ENCODE data around the gene PROC.

Gene PROC

DNA sequence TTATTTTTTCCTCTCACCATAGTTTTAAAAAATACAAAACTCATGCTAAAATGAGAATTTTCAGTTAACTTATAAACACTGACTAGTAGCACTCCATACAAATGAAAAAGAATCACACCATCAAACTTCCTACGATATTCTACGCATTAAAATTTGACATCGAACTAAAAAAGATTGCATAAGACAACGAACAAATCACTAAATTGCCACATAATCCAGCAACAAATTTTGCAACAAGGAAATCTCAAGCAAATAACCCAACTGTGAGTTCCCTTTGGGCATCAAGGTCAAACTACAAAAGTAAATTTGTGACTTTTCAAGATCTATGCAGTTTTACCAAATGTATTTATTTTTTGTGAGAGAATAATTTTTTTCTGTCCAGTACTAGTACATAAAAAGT lies 32.0 kb upstream of the PROC start:
- peak overlapping the region; percentile 88 for H3K4me3 Mint-ChIP-seq
- no peak for DNase-seq
- TF ChIP-seq, protein P1, sequence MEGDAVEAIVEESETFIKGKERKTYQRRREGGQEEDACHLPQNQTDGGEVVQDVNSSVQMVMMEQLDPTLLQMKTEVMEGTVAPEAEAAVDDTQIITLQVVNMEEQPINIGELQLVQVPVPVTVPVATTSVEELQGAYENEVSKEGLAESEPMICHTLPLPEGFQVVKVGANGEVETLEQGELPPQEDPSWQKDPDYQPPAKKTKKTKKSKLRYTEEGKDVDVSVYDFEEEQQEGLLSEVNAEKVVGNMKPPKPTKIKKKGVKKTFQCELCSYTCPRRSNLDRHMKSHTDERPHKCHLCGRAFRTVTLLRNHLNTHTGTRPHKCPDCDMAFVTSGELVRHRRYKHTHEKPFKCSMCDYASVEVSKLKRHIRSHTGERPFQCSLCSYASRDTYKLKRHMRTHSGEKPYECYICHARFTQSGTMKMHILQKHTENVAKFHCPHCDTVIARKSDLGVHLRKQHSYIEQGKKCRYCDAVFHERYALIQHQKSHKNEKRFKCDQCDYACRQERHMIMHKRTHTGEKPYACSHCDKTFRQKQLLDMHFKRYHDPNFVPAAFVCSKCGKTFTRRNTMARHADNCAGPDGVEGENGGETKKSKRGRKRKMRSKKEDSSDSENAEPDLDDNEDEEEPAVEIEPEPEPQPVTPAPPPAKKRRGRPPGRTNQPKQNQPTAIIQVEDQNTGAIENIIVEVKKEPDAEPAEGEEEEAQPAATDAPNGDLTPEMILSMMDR (IDR thresholded peaks at IDR 0.05) = no peak
- H3K36me3 Mint-ChIP-seq (ENCODE audit: low read depth) = peaks cover 18% of the 10 kb centered on the region
- no peaks in the 10 kb centered on the region for H3K9me3 Mint-ChIP-seq
- H3K27ac Mint-ChIP-seq = no peak overlapping the region
- peaks cover 63% of the 10 kb centered on the region for H3K4me1 Mint-ChIP-seq
- peaks cover 2% of the 10 kb centered on the region for H3K27me3 Mint-ChIP-seq (ENCODE audit: low read depth, poor library complexity)

DNA sequence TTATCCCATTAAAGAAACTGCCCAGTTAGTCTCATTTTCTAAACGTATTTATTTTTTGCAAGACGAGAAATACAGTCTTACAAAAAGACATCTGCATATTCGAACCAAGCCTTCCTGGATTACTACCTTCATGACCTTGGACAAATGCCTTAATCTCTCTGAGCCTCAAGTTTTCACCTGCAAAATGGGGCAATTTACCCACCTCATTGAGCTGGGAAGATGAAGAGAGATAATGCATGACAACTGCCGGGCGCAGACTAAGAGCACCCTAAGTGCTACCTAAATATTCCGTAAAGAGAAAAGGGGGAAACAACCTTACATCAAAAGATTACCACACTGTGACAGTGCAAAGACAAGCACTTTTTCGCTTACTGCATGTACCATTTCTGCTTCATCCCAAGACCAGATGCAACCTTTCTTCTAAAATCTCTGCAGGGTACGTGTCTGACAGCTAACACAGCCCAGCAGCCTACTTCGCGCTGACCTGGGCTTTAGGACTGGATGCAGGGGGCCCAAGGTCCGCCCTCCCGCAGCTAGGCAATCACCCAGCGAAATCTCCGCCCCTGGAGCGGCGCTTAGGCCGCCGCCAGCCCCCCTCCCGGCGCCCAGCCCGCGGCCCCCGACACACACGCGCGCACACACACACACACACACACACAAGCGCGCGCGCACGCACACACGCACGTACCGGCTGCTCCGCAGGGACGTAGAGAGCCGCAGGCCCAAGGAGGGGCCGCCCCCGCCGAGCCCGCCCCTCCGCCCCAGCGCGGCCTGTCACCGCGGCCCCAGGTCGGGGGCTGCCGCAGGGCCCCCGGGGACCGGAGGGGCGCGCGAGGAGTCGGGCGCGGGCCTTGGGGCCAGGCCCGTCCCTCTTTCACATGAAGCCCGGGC lies 31.2 kb upstream of the PROC start:
- Mint-ChIP-seq H3K36me3 (ENCODE audit: low read depth) (peaks cover 18% of the 10 kb centered on the region), H3K4me1 (peaks cover 63% of the 10 kb centered on the region), H3K27ac (no peak overlapping the region), H3K27me3 (ENCODE audit: low read depth, poor library complexity) (peaks cover 2% of the 10 kb centered on the region), H3K9me3 (no peaks in the 10 kb centered on the region), H3K4me3 (peak overlapping the region; percentile 88)
- TF ChIP-seq, protein P1 (IDR thresholded peaks at IDR 0.05) = no peak
- peak; percentile 82 for DNase-seq

DNA sequence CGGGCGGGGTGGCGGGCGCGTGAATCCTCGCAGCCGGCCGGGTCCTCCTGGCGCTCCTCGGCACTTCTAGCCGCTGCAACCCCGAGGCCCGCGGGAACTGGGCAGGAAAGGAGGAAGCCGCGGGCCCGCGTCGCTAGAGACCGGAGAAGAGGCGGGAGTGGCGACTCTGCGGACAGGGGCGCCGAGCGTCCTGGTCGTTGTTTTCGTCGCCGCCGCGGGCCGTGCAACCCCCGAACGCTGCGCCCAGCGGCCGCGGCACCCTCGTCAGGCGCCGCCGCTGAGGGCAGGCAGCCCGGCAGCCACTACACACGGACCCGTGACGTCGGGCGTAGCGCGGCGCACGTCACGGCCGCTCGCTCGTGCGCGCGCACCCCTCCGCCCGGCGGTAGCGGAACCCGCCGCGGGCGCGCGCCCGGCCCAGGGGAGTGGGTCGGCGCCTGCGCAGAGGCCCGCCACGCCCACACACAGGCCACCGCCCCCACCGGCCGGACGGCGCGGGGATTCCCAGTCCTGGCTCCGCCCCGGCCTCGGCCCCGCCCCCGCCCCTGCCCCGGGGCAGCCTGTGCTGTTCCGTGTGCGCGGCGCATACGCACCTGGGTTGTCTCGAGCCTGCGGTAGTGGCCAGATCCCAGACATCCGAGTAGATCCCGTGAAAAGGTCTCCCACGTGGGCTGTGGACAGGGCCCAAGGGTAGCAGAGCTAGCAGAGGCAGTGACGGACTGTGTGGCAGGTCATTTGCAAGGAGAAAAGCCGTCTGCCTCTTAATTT lies 30.4 kb upstream of the PROC start, which contains the start of gene MAP3K2:
Gene MAP3K2, minus strand, starts transcription at position 321 of the 768 bp plus-strand sequence. CDS start 44,846 bp downstream, outside the sequence.
- Mint-ChIP-seq H3K27ac (peak within 1 kb of the TSS; percentile 93), H3K27me3 (ENCODE audit: low read depth, poor library complexity) (peaks cover 2% of the 10 kb centered on the region), H3K9me3 (peaks cover 6% of the 10 kb centered on the region), H3K4me3 (peak within 1 kb of the TSS; percentile 88), H3K36me3 (ENCODE audit: low read depth) (peaks cover 24% of the 10 kb centered on the region), H3K4me1 (peaks cover 68% of the 10 kb centered on the region)
- peak; percentile 97 for DNase-seq
- TF ChIP-seq, protein P1 (IDR thresholded peaks at IDR 0.05) = no peak

DNA sequence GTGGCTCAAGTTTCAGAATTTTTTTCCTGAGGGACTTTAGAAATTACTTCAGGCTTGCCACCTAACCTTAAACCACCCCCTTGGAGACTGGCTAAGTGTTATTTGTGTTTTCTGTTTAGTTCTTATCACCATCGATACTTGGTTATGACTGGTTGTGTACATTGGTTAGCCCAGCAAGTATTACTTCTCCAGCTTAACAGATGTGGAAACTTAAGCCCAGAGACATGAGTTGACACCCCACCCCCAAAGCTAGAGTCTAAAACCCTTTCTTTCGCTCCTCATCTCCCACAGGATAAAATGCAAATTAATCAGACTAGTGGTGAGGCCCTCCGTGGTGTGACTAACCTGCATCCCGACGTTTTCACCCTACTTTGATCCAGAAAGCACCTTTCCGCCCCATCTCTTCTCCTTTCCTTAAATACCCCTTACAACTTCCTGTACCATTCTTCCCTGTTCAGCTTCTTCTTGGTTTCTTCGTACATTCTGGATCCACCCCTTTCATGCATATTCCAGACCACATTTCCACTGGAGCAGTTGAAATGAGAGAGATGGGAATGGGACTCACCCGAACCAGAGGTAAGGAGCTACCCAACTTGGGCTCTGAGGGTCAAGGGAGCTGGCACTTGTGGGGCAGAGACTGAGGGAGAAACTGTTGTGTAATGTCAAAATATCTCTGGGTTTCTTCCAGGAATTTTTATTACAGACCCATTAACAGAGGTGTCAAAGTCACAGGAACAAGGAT lies 29.6 kb upstream of the PROC start:
- Mint-ChIP-seq H3K36me3 (ENCODE audit: low read depth) (peaks cover 30% of the 10 kb centered on the region), H3K27ac (peak overlapping the region; percentile 93), H3K9me3 (peaks cover 14% of the 10 kb centered on the region), H3K4me1 (peaks cover 62% of the 10 kb centered on the region), H3K27me3 (ENCODE audit: low read depth, poor library complexity) (peaks cover 2% of the 10 kb centered on the region), H3K4me3 (peak overlapping the region; percentile 79)
- no peak for DNase-seq
- TF ChIP-seq, protein P1 (IDR thresholded peaks at IDR 0.05) = no peak

DNA sequence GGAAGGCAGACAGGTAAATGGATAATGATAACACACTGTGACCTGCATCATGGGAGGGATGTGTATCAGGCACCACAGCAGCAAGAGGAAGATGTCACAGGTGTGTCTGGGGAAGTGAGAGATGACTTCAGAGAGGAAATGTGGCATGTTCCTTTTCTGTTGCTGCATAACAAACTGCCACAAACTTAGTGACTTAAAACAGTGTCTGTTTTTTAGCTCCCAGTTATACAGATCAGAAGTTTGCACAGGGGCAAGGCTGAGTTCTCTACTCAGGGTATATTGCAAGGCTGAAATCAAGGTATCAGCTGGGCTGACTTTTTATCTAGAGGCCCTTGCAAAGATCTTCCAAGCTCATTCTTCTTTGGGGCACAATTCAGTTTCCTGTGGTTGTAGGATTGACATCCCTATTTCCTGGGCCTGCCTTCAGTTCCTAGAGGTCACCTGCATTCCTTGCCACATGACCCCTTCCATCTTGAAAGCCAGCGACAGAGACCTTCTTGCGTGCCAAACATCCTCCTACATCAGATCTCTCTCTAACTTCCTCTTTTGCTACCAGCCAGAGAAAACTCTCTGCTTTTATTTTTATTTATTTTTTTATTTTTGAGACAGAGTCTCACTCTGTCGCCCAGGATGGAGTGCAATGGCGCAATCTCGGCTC lies 28.3 kb upstream of the PROC start:
- Mint-ChIP-seq H3K4me1 (peaks cover 63% of the 10 kb centered on the region), H3K9me3 (peaks cover 24% of the 10 kb centered on the region), H3K4me3 (no peak overlapping the region), H3K27me3 (ENCODE audit: low read depth, poor library complexity) (peaks cover 2% of the 10 kb centered on the region), H3K36me3 (ENCODE audit: low read depth) (peaks cover 32% of the 10 kb centered on the region), H3K27ac (no peak overlapping the region)
- DNase-seq = no peak
- TF ChIP-seq, protein P1 (IDR thresholded peaks at IDR 0.05) = no peak

Measured in nephron progenitor cell (in vitro differentiated cells).